Activated CD8-positive, alpha-beta memory T cell treated with anti-CD3 and anti-CD28 coated beads, Interleukin-2, amount 50 U/mL, for 1 hour (primary cell): Measurements from ENCODE around the gene MAP1LC3B2.
"Not testable (repeated sequence)": the region's sequence is repeated elsewhere in the genome, so short reads cannot be mapped to it uniquely, and the experiment has no call there.

Source experiments
- DNase-seq: peaks from one replicate; pipeline ENCODE4 v3.0.0-alpha.2; 2020; ENCODE audit errors: extremely low read depth

The MAP1LC3B2 gene

DNA sequence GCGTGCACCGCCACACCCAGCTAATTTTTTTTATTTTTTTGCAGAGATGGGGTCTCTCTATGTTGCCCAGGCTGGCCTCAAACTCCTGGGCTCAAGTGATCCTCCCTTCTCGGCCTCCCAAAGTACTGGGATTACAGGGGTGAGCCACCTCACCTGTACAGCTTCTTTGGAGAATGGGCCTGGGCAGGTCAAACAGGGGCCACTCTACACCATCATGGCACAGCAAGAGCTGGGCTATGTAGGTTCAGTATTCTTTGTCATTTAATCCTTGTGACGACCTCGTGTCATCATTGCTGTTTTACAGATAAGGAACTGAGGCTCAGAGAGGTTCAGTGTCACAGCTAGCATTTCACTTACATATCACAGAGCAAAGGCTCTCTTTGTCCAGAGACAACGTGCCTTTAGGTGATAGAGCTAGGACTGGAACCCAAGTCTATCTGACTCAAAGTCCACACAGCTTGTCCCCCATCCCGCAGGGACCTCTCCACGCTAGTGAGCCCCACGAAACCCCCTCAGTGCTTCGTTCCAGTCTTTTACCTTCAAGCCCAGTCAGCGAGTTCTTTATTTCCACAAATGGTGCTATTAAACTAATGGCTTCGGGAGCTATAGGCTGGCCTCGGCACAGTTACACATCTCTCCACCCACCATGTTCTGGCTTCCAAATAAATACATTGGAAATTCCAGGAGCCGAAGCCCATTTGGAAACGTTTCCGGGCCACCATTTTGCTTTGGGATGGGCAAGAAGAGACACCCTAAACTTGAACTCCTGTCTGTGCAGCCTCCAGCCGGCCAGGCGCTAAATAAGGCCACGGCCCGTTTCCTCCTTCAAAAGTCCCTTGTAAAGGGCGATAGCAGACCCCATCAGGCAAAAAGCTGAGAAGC, 660 bp upstream of the MAP1LC3B2 start:
- DNase-seq, result no peak

DNA sequence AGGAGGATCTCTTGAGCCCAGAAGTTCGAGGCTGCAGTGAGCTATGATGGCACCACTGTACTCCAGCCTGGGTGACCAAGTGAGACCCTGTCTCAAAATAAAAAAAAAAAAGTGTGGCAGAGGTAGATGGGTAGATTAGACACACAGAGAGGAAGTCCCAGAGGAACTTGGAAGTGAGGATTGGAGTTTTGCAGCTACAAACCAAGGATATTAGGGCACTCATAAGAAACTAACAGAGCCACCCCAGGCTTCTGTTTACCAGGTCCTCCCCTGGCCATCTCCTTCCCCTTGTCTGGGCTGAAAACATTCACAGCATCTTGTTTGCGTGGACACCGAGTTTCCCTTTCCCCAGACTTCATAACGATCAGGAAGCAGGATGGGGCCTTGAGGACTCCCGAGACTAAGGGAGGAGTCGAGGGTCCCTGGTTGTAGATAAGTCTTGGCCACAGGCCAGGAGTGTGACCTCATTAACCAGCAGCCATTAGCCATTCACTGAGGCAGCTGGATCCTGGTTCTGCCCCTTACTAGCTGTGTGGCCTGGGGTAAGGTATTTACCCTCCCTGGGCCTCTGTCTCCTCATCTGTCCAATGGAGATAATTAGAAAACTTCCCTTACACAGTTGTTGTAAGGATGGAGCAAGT, 2.1 kb downstream of the MAP1LC3B2 start:
- no peak for DNase-seq

DNA sequence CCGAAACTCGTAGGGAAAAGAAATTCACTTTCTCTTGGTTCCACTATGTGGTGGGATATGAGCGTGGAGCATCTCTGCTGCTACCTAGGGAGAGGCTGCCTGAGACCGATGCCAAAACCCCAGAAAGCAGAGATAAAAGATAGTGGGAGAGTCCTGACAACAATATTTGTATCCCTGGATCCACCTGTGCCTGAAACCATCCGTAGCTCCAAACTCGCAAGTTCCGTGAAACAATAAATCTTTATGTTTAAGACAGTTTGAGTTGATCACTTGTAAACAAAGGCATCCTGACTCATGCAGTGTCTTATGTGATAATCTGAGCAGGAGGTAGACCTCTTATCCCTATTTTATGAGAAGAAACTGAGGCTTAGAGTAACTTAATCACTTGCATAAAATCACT, 2.9 kb downstream of the MAP1LC3B2 start:
- DNase-seq, result no peak

DNA sequence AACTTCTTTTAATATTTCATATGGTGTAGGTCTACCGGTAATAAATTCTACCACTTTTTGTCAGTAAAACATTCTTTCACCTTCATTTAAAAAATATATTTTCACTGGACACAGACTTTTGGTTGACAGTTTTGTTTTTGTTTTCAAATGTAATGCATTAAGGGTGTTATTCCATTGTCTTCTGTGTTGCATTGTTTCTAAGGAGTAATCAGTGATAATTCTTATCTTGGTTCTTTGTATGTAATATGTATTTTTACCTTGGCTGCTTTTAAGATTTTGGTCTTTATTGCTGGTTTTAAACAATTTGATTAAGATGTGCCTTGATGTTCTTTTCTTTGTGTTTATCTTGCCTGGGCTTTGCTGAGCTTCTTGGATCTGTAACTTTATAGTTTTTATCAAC, 4.1 kb downstream of the MAP1LC3B2 start:
- no peak for DNase-seq

DNA sequence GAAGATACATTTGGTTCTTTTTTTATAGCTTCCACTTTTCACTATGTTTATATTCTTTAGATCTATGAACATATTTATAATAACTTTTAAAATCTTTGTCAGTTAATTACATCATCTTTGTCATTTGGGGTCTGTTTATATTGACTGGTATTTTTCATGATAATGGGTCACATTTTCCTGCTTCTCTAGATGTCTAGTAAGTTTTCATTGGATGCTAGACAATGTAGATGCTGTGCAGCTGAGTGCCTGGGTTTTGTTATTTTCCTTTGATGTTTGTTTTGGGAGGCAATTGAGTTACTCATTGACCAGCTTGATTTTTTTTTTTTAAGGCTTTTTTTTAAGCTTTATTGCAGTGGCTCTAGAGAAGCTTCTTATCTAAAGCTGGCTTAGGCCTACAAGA, 4.9 kb downstream of the MAP1LC3B2 start:
- DNase-seq, result no peak

DNA sequence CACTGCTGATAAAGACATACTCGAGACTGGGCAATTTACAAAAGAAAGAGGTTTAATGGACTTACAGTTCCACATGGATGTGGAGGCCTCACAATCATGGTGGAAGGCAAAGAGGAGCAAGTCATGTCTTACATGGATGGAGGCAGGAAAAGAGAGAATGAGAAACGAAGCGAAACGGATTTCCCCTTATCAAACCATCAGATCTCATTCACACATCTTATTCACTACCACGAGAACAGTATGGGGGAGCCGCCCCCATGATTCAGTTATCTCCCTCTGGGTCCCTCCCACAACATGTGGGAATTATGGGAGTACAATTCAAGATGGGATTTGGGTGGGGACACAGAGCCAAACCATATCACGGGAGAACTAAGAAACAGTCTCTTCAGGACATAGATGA, 6.0 kb downstream of the MAP1LC3B2 start:
- not testable (repeated sequence) for DNase-seq

DNA sequence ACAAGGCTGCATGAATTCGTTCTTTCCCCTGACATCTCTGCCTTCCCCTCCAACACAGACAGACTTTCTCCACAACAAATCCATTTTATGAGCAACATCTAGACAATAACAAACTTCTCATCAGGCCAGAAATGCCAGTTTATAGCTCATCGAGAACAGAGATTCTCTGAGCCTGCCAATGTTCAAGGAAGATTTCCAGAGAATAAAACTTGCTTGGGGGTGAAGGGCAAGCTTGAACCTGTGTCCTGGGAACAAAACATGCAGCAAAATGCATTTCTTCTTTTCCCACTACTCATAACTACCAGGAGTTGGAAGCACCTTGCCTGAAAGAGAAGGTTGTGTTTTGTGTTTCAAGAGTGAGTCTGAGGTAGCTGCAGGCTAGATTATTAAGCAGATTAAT, 6.8 kb downstream of the MAP1LC3B2 start:
- no peak for DNase-seq

DNA sequence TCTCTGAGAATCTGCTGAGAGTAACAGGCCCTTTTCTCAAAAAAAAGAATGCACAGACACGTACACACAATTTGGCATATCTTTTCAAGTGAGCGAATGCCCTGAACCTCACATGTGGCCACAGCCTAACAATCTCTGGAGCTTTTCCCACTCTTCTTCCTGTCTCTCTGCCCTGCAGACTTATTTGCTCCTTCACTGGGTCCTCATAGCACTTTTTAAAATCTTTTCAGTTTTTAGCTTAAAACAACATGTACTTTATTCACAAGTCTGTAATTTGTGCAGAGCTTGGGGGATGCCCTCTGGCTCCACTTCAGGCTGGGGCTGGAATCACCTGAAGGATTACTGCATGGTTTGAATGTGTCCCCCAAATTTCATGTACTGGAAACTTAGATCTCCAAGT, 9.0 kb downstream of the MAP1LC3B2 start:
- DNase-seq, result no peak

DNA sequence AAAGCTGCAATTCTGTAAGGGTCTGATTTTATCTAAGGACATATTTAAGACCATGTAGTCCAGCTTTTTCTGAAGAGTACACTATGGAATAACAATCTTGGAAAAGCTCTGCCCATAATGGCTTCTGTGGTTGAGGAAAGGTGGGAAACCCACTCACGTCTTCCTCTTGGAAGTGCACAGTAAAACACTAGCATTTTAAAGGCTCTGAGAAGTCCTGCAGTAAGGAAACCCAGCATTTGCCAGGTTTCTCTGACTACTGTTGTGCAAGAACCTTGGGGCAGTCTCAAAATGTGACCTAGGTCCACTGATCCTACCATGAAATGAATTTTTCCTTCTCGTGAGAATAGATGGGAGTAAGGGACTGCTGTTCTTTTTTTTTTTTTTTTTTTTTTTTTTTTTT, 11.9 kb downstream of the MAP1LC3B2 start:
- DNase-seq, result no peak

DNA sequence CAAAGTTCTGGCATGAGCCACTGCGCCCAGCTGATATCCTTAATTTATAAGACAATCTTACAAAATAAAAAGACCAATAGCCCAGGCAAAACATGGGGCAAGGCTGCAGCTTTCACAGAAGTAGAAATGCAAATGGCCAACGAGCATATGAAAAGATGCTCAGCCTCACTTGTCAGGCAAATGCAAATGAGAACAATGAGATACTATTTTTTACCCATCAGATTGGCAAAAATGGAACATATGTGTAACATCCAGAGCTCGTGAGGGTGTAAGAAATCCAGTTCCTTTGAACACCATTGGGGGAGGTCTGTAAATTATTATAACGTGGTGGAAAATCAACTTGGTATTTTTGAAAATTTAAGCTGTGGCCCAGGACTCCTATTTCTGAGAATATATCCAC, 14.6 kb downstream of the MAP1LC3B2 start:
- DNase-seq, result no peak

DNA sequence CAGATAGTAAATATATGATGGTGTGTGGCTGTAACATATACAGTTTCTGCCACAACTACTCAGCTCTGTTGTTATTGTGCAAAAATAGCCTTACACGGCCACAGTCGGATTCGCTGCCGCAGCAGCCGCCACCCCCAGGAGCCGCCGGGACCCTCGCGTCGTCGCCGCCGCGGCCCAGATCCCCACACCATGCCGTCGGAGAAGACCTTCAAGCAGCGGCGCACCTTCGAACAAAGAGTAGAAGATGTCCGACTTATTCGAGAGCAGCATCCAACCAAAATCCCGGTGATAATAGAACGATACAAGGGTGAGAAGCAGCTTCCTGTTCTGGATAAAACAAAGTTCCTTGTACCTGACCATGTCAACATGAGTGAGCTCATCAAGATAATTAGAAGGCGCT, 16.6 kb downstream of the MAP1LC3B2 start:
- not testable (repeated sequence) for DNase-seq

DNA sequence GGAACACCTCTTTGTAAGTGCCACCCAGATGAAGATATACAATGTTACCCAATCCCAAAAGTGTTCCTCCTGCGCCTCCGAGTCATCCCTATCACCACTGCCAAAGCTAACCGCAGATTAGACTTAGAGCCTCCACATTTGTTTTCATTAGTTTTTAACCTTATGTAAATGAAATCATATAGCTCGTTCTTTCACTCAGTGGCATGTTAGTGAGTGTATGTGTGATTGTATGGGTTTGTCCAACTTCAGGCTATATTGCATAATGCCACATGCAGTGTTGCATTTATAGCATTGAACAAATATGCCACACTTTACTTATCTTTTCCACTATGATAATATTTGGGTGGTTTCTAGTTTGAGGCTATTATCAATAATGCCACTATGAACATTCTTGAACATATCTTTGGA, 18.0 kb downstream of the MAP1LC3B2 start:
- no peak for DNase-seq

DNA sequence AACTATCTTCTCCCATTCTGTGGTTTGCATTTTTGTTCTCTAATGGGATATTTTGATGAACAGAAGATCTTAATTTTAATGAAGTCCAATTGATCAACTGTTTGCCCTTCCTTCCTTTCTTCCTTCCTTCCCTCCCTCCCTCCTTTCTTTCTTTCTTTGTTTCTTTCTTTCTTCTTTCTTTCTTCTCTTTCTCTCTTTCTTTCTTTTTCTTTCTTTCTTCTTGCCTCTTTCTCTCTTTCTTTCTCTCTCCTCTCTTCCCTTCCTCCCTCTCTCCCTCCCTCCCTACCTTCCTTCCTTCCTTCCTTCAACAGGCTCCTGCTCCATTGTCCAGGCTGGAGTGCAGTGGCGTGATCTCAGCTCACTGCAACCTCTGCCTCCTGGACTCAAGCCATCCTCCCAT, 18.9 kb downstream of the MAP1LC3B2 start:
- no peak for DNase-seq

DNA sequence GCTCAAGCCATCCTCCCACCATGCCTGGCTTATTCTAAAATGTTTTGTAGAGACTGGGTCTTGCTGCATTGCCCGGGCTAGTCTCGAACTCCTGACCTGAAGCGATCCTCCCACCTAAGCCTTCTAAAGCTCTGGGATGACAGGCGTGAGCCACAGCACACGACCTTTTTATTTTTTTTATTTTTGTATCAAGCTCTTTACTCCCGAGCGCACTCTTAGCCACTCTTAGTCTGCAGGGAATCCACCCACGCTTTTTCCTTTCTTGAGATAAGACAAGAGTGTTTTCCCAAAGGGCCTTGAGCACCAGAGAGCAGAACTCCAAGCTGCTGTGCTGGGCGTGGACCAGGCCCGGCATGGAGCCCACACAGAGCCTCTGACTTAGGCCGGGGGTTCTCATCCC, 23.4 kb downstream of the MAP1LC3B2 start:
- DNase-seq, result no peak

DNA sequence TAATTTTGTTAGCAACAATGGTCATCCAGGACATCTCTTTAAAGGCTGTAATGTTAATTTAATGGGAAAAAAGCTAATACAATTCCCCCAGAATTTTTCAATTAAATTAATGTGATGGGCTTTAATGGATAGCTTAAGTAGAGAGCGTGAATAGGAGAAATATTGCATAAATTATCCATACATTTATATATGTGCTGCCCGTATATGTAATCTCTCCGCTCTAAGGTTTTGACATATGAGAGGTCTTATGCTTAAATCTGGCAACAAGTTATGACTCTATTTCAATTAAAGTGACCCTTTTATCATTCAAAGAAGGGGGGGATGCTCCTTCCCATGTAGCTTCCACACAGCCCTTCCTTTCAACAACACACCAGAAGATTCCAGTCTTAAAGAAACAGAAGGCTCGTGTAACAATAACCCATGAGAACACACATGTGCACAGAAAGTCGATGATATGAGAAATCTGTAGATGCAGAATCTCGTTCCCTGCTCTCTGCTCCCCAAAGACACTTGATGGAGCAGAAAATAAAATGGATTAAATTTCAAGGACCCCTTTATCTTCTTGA, 24.0 kb downstream of the MAP1LC3B2 start:
- no peak for DNase-seq

DNA sequence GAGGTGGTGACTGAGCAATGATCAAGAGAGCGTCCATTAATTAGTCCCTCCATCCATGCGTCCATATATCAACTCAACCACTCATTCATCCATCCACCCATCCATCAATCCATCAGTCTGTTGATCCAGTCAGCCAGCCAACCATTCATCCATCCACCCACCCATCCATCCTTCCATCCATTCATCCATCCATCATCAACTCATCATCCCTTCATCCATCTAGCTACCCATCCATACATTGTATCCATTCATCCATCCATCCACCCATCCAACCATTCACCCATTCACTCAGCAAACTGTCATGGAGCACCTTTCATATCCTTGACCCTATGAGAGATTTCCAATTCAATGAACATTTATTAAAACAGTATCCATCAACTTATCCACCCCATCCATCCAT, 28.1 kb downstream of the MAP1LC3B2 start:
- DNase-seq, result no peak

DNA sequence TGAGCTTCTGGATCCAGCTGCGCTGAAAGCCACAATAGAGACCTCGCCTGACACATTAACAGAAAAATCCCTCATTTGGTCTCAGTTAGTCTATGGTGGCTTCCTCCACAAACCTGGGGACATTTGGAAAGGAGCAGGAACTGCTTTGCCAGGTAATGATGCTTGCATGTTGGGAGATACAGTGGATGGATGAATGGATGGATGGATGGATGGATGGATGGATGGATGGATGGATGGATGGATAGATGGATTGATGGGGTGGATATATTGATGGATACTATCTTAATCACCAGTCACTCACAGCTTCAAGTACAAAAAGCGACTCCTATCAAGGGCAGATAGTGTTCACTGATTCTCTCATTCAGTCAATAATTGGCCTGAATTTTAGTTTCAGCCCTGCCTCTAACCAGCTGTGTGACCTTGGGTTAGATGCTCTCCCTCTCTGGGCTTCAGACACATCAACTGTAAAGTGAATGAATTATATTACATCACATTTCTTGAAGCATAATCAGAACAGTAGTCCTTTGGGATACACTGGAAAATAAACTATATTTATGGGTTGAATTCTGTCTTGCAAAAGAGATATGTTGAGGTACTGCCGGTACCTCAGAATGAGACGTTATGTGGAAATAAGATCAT, 29.3 kb downstream of the MAP1LC3B2 start:
- DNase-seq, result no peak

DNA sequence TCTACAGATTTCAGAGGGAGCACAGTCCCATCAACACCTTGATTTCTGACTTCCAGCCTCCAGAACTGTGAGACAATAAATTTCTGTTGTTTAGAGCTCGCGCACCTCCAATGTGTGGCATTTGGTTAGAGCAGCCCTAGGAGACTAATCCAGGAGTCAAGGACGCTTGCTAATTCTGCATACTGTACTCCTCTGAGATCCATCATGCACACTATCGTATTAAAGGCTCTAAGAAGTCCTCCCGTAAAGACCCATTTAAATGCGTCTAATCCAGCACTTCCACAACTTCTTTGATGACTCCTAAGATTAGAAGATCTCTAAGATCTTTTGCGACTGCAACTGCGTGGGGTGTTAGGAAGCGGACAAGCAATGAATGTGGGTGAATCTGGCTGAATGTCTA, 30.4 kb downstream of the MAP1LC3B2 start:
- DNase-seq, result no peak

DNA sequence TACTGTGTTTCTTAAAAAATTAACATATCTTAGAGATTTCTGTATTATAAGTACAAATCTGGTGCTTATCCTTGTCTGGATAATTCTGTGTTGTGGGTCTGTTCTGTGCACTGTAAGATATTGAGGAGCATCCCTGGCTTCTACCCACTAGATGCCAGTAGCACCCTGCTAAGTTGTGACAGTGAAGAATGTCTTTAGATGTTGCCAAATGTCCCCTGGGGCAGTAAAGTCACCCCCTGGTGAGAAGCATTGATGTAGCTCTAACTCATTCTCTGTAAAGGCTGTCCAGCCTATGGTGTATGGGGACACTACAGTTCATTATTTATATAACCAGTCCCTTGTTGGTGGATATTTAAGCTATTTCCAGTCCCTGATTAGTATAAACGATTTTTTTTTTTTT, 31.4 kb downstream of the MAP1LC3B2 start:
- DNase-seq, result no peak

DNA sequence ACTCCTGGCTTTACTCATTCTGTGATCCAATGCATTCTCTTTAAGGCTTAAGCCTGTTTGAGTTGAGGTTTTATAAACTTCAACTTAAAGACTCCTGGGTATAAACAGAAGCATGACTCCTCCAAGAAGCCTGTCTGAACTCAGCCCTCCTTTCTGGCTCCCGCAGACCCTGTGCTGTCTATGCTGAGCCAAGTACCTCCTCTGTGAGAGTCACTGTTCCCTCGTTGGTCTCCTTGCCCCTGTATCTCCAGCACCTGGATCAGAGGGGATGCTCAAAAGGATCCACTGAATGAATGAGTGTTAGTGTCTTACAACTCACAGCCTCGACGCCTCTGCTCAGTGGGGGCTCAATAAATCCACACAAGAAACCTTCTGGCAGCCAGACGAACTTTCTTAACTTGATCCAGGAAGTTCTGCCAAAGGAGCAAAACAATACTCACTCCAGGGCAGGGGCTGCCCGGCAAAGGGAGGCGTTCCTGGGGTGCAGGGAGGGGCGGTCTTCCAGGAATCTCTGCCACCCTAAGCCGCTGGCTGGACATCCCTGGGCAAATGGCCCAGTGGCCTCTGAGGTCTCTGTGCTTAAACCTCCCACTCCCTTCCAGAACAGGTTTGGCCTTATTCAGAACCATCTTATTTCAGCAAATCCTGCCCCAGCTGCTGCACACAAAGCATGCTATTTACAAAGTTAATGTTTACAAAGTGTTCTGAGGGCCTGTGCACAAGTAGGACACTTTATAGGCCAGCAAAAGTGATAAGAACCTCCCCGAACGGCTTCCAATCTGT, 32.9 kb downstream of the MAP1LC3B2 start:
- no peak for DNase-seq

DNA sequence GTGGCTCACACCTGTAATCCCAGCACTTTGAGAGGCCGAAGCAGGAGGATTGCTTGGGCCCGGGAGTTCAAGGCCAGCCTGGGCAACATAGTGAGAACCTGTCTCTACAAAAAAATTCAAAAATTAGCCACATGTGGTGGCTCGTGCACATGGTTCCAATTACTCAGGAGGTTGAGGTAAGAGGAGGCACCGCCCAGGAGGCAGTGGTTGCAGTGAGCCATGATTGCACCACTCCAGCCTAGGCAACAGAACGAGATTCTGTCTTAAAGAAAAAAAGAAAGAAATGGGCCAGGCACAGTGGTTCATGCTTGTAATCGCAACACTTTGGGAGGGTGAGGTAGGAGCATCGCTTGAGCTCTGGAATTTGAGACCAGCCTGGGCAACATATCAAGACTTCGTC, 33.5 kb downstream of the MAP1LC3B2 start:
- no peak for DNase-seq
